Measurements from ENCODE around the gene SPATA1.

SPATA1 gene

DNA sequence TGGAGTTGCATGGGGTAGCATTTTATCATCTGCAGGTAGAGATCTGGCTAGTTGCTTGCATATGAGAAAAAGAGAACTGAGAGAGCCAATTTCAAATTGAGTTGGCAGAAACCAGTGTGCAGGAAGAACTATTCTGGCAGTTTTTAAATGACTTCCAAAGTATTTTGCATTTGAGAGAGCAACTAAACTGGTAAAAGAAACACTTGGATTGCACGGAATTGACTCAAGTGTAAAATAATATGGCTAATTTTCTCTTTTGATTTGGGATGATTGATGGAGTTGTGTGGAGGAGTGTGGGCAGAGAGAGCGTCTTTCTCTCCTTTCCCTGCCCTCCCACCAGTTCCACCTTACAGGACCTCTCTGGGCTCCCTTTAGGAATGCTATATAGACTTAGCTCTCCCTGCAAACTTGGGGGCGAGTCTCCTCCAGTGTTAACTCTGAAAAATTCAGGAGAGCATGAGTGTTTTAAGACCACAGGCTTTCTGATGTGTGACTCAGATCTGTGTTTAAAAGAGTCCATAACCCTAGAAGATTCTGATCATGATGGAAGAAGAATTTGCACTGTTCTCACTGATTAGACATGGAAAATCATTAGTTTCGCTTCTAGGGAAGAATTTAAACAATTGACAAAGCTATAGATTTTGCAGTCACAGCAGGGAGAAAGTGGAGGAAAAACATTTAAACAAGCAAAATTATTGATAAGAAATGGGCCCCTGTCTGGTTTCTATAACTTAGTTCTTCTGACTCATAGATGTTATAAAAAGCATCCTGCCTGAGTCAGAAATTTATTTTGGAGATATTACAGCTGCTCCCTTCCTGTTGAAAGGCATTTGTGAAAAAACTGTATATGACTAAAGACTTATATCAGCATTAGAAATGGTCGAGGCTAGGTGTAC lies 92.9 kb downstream of the SPATA1 start:
- no peak overlapping the region for H3K4me3 ChIP-seq (ENCODE audit: low read depth, low read length)
- no peak for DNase-seq (ENCODE audit: low read depth)
- TF ChIP-seq, protein P1, sequence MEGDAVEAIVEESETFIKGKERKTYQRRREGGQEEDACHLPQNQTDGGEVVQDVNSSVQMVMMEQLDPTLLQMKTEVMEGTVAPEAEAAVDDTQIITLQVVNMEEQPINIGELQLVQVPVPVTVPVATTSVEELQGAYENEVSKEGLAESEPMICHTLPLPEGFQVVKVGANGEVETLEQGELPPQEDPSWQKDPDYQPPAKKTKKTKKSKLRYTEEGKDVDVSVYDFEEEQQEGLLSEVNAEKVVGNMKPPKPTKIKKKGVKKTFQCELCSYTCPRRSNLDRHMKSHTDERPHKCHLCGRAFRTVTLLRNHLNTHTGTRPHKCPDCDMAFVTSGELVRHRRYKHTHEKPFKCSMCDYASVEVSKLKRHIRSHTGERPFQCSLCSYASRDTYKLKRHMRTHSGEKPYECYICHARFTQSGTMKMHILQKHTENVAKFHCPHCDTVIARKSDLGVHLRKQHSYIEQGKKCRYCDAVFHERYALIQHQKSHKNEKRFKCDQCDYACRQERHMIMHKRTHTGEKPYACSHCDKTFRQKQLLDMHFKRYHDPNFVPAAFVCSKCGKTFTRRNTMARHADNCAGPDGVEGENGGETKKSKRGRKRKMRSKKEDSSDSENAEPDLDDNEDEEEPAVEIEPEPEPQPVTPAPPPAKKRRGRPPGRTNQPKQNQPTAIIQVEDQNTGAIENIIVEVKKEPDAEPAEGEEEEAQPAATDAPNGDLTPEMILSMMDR (IDR thresholded peaks at IDR 0.05; ENCODE audit: low read depth, low read length) = no peak
- TF ChIP-seq, protein P2, sequence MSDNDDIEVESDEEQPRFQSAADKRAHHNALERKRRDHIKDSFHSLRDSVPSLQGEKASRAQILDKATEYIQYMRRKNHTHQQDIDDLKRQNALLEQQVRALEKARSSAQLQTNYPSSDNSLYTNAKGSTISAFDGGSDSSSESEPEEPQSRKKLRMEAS (IDR thresholded peaks at IDR 0.05; ENCODE audit: low read depth, low read length) = no peak
- TF ChIP-seq POLR2A (IDR thresholded peaks at IDR 0.05; ENCODE audit: extremely low read depth, insufficient read length) (no peak), MYC (IDR thresholded peaks at IDR 0.05; ENCODE audit: low read depth, low read length) (no peak)

DNA sequence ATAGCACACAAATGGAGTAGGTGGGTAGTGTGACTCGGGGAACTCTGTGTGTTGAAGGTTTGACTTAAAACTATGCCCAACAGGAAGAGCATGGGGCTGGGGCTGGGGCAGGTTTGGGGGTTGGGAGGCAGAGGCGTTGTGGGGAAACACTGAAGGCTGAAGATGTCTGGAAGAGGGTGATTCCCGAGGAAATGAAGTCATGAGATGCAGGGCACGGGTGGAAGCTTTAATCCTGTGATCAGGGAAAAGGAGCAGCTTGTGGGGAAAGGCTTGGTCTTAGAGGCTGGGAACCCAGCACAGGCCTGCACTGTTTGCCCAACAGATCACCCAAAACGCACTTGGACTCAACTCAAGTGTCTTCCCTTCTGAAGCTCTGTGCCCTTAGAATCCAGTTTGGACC lies 94.6 kb downstream of the SPATA1 start:
- DNase-seq (ENCODE audit: low read depth) = no peak
- no peak overlapping the region for H3K4me3 ChIP-seq (ENCODE audit: low read depth, low read length)
- TF ChIP-seq, protein P1 (IDR thresholded peaks at IDR 0.05; ENCODE audit: low read depth, low read length) = no peak
- TF ChIP-seq, protein P2 (IDR thresholded peaks at IDR 0.05; ENCODE audit: low read depth, low read length) = no peak
- TF ChIP-seq POLR2A (IDR thresholded peaks at IDR 0.05; ENCODE audit: extremely low read depth, insufficient read length) (no peak), MYC (IDR thresholded peaks at IDR 0.05; ENCODE audit: low read depth, low read length) (no peak)

DNA sequence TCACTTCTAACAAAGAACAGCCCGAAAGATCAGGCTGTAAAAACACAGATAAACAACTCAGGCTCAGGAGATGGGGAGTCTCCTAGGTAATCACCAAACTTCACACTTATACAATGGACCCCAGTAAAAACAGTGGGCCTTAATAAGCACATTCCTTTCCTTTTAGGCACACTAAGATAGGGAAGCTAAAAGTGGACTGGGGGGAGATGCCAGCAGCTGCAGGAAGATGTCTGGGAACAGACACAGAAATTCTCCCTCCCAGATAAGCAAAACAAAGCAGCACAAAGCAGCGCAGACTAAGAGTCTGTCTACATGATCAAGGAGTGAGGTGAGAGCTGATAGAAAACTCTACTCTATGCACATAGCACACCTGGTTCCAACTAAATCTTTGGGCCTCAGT lies 97.0 kb downstream of the SPATA1 start:
- no peak overlapping the region for H3K4me3 ChIP-seq (ENCODE audit: low read depth, low read length)
- TF ChIP-seq, protein P2 (IDR thresholded peaks at IDR 0.05; ENCODE audit: low read depth, low read length) = no peak
- TF ChIP-seq, protein P1 (IDR thresholded peaks at IDR 0.05; ENCODE audit: low read depth, low read length) = no peak
- TF ChIP-seq MYC (IDR thresholded peaks at IDR 0.05; ENCODE audit: low read depth, low read length) (no peak), POLR2A (IDR thresholded peaks at IDR 0.05; ENCODE audit: extremely low read depth, insufficient read length) (no peak)
- no peak for DNase-seq (ENCODE audit: low read depth)

DNA sequence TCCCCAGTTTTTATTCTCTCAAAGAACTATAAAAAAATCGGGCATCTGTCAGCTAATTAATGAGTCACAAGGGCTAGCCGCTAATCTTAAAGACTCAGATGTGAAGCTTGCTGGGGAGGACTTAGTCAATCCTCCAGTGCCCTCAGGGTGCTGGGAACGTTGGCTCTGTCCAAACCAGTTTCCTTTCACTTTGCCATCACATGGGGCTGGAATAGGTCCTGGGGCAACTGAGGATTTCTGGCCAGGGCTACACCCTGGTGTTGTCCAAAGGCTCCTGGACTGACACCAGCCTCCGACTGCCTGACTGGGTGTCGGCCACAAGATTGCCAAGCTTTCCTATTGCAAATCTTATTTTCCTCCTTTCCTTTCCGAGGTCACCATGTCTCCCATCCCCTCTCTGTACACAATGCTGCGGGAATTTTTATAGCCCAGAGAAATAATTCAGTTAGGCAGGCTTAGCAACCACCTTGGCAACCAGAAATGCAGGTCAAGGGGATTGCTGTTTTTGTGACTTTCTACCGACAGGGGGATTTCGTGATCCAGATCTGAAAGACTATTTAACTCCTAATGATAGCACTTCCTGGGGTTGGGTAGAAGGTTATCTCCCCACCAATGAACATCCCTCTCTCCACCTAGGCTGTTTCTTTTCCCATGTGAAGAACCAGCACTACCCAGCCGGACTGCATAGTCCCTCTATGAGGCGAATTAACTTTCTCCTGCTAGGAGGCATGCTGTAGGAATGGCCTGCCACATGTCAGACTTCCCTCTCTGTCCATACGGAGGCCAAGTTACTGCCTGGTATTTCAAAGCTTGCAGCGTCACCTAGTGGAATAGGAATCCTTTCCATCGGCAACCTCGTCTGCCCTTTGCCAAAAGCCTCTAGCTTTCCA lies 98.0 kb downstream of the SPATA1 start:
- DNase-seq (ENCODE audit: low read depth) = no peak
- TF ChIP-seq, protein P2 (IDR thresholded peaks at IDR 0.05; ENCODE audit: low read depth, low read length) = no peak
- TF ChIP-seq, protein P1 (IDR thresholded peaks at IDR 0.05; ENCODE audit: low read depth, low read length) = no peak
- TF ChIP-seq POLR2A (IDR thresholded peaks at IDR 0.05; ENCODE audit: extremely low read depth, insufficient read length) (no peak), MYC (IDR thresholded peaks at IDR 0.05; ENCODE audit: low read depth, low read length) (no peak)
- H3K4me3 ChIP-seq (ENCODE audit: low read depth, low read length) = no peak overlapping the region

DNA sequence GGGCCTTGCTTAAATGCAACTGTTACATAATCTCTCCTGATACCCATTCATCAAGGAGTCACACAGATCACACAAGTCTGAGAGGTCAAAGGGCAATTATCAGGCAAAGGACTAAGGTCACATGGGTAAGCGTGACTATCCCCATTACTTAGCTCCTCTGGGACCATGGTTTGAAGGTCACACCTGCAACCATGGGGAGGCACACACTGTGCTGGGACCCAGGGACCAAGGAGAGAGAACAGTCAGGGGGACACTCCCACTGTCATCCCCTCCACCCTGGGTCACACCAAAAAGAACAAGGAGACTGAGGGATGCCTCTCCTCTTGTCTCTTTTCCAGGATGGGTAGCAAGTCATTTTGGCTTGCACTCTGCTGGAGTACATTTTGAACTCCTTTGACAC lies 99.0 kb downstream of the SPATA1 start:
- H3K4me3 ChIP-seq (ENCODE audit: low read depth, low read length) = no peak overlapping the region
- no peak for TF ChIP-seq MYC (IDR thresholded peaks at IDR 0.05; ENCODE audit: low read depth, low read length)
- DNase-seq (ENCODE audit: low read depth) = no peak

DNA sequence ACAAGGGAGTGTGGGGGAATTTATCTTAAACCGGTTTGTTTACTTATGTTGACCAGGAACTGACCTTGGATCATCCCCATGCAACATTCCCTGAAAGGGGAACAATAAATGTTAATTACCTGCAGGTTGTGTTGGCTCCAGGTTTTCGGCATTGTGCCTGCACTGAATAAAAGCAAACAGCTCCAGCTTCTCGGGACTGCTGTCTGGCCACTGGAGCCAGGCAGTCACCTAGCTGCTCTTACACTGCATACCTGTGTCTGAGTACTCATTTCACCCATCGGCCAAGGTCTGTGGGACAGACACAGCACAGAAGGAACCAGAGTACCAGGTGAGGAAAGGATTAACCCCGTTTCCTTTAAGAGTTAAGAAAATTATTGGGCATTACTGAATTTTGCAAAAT lies 100.8 kb downstream of the SPATA1 start:
- H3K4me3 ChIP-seq (ENCODE audit: low read depth, low read length) = no peak overlapping the region
- TF ChIP-seq, protein P1 (IDR thresholded peaks at IDR 0.05; ENCODE audit: low read depth, low read length) = no peak
- no peak for TF ChIP-seq MYC (IDR thresholded peaks at IDR 0.05; ENCODE audit: low read depth, low read length)
- TF ChIP-seq POLR2A (IDR thresholded peaks at IDR 0.05; ENCODE audit: extremely low read depth, insufficient read length) = no peak
- TF ChIP-seq, protein P2 (IDR thresholded peaks at IDR 0.05; ENCODE audit: low read depth, low read length) = no peak
- no peak for DNase-seq (ENCODE audit: low read depth)

Data from NB4 (cell line).